MCF 10A (cell line): ENCODE results near the gene GBGT1. TPM values are rescaled to one million over a fixed set of nuclear protein-coding genes. Genes with fewer than 3 reads are reported as not detected.

Source experiments
- BruUV-seq: library from RNA; stranded (reverse); fragments of 400-500 nt; replicated peaks from 2 replicates; lab custom pipeline; 2021; lab: Mats Ljungman, UMichigan
- CTCF ChIA-PET: fragments of 300-600 bp; sonication (Branson Sonifier 250); formaldehyde crosslinking; extraction: SDS; loops from one replicate; lab custom pipeline; 2021; ENCODE audit warnings: antibody characterized with exemption, inconsistent platforms; lab: Yijun Ruan, JAX
- POLR2A ChIA-PET: fragments of 300-600, 350-650 bp; sonication (Branson Sonifier 250); formaldehyde crosslinking; extraction: SDS; loops from one replicate; lab custom pipeline; 2020; ENCODE audit warnings: antibody characterized with exemption, inconsistent platforms; lab: Yijun Ruan, JAX
- DNase-seq: peaks from one replicate; pipeline ENCODE4 v3.0.0-alpha.2; 2018; ENCODE audit not compliant: unreplicated experiment
- H3K27ac Mint-ChIP-seq: one replicate; pipeline ENCODE4 v1.8.0; 2022; ENCODE audit warnings: mild to moderate bottlenecking, low read depth, mixed read lengths; ENCODE audit not compliant: unreplicated experiment
- H3K27me3 Mint-ChIP-seq: one replicate; pipeline ENCODE4 v1.8.0; 2022; ENCODE audit warnings: mixed read lengths; ENCODE audit not compliant: insufficient read depth, unreplicated experiment
- H3K36me3 Mint-ChIP-seq: one replicate; pipeline ENCODE4 v1.8.0; 2022; ENCODE audit warnings: mild to moderate bottlenecking, moderate library complexity, mixed read lengths; ENCODE audit not compliant: insufficient read depth, unreplicated experiment
- H3K4me1 Mint-ChIP-seq: one replicate; pipeline ENCODE4 v1.8.0; 2022; ENCODE audit warnings: mixed read lengths; ENCODE audit not compliant: insufficient read depth, unreplicated experiment
- H3K4me3 Mint-ChIP-seq: one replicate; pipeline ENCODE4 v1.8.0; 2022; ENCODE audit warnings: mild to moderate bottlenecking, moderate library complexity, mixed read lengths; ENCODE audit not compliant: unreplicated experiment
- H3K9me3 Mint-ChIP-seq: one replicate; pipeline ENCODE4 v1.8.0; 2022; ENCODE audit warnings: mixed read lengths; ENCODE audit not compliant: unreplicated experiment
- intact Hi-C: fragments of 100-400 bp; cut with micrococcal nuclease; formaldehyde crosslinking; loops from 2 replicates; pipeline ENCODE4 v1.14.1; 2022
- total RNA-seq: library from RNA; stranded (reverse); gene quantifications from 2 replicates; pipeline ENCODE4 v1.2.3, GENCODE V29; 2022
- TF ChIP-seq, protein P1 (sequence below): fragments of 200-600 bp; IDR thresholded peaks from one replicate; pipeline ENCODE4 v1.8.0; 2022; ENCODE audit warnings: antibody characterized with exemption, mild to moderate bottlenecking; ENCODE audit not compliant: unreplicated experiment

The GBGT1 gene
- total RNA-seq, 1 experiment from 2014 or later: not detected

DNA sequence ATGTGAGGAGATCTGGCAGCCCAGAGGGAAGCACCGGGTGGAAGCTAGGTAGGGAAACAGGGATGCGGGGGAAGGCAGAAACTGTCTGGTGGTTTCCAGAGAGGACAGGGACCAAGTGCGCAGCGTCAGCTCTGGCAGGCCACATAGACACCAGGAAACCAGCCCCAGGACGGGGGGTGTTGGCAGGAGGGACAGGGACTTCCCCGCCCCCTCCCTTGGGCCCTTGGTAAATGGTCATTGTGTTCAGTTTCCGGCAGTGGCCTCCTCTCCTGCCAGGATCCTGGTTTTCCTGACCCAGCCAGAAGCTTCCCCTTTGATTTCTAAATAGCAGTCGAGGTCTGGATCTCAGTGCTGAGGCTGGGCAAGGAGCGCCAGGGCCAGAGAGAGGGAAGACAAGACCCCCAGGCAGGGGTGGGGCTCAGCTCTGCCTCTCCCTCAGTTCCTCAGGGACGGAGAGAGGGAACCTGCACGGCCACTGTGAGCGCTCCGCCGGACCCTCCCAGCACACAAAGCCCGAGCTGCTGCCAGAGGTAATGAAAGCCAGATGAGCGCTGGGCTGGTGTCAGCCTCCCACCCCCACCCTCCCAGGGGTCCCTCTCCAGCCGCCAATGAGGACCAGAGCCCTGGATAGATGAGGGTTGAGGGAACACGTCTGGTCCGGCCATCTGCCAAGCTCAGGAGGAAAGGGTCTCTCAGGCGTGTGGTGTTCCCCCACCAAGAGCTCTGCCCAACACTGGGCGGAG lies 44.4 kb downstream of the GBGT1 start:
- BruUV-seq: no TSS peak
- intact Hi-C loops: no loop called here
- no peak overlapping the region for H3K27ac Mint-ChIP-seq
- DNase-seq: no peak
- peak overlapping the region; percentile 66 for H3K4me3 Mint-ChIP-seq
- no peaks in the 10 kb centered on the region for H3K27me3 Mint-ChIP-seq
- H3K9me3 Mint-ChIP-seq: no peaks in the 10 kb centered on the region
- H3K4me1 Mint-ChIP-seq: peaks cover 26% of the 10 kb centered on the region
- CTCF ChIA-PET: interaction anchor here (0.9 to 8.6 kb wide), 4 partner anchors 9 to 26 kb away, joined by 3 to 132 read pairs (median 15); no protein-coding TSS in a partner anchor
- TF ChIP-seq, protein P1, sequence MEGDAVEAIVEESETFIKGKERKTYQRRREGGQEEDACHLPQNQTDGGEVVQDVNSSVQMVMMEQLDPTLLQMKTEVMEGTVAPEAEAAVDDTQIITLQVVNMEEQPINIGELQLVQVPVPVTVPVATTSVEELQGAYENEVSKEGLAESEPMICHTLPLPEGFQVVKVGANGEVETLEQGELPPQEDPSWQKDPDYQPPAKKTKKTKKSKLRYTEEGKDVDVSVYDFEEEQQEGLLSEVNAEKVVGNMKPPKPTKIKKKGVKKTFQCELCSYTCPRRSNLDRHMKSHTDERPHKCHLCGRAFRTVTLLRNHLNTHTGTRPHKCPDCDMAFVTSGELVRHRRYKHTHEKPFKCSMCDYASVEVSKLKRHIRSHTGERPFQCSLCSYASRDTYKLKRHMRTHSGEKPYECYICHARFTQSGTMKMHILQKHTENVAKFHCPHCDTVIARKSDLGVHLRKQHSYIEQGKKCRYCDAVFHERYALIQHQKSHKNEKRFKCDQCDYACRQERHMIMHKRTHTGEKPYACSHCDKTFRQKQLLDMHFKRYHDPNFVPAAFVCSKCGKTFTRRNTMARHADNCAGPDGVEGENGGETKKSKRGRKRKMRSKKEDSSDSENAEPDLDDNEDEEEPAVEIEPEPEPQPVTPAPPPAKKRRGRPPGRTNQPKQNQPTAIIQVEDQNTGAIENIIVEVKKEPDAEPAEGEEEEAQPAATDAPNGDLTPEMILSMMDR: no peak
- H3K36me3 Mint-ChIP-seq: peaks cover 14% of the 10 kb centered on the region
- POLR2A ChIA-PET: interaction anchor here (2.6 to 3.4 kb wide), 2 partner anchors 15 to 29 kb away, joined by 7 to 21 read pairs; no protein-coding TSS in a partner anchor

DNA sequence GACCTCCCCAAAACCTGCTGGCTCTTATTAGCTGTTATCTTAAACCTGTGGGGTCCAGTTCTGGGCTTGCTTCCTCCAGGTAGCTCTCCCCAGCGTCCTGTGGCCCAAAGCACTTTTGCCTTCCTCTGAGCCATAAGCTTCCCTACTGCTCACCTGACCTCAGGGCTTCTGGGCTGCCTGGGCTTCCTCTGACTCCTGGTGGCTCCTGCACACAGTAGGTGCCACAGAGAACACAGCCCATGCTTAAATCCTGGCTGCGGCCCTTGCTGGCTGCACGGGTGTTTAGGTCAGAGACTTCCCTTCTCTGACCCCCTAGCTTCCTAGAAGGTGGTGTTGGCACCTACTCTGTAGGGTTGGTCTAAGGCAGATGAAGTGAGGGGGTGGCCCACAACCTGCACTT lies 45.1 kb downstream of the GBGT1 start:
- peaks cover 14% of the 10 kb centered on the region for H3K36me3 Mint-ChIP-seq
- ChIA-PET CTCF (interaction anchor here (1.6 to 8.6 kb wide), 3 partner anchors 9 to 27 kb away, joined by 6 to 132 read pairs (median 24); no protein-coding TSS in a partner anchor), POLR2A (interaction anchor here (0.8 to 3.4 kb wide), 4 partner anchors 14 to 88 kb away, joined by 3 to 21 read pairs (median 8); partner anchors contain the start of gene GTF3C5)
- no peak for DNase-seq
- intact Hi-C loops: no loop called here
- BruUV-seq: no TSS peak
- no peak overlapping the region for H3K27ac Mint-ChIP-seq
- TF ChIP-seq, protein P1: no peak
- peaks cover 20% of the 10 kb centered on the region for H3K4me1 Mint-ChIP-seq
- H3K9me3 Mint-ChIP-seq: no peaks in the 10 kb centered on the region
- H3K27me3 Mint-ChIP-seq: no peaks in the 10 kb centered on the region
- peak overlapping the region; percentile 66 for H3K4me3 Mint-ChIP-seq

DNA sequence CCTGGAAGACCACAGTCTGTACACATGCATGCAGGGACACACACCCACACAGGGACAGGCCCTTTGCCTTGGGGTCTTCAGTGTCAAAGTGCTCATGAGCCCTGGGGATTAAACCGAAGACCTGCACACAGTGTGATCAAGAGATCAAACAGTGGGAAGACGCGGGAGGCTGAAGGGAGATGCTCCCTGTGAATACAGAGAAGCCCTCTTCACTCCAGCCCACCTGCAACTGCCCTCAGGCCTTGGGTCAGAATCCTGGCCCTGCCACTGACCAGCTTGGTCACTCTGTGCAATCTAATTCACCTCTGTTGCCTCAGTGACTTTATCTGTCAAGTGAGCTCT lies 45.6 kb downstream of the GBGT1 start:
- Mint-ChIP-seq H3K27me3 (no peaks in the 10 kb centered on the region), H3K4me3 (no peak overlapping the region), H3K9me3 (no peaks in the 10 kb centered on the region), H3K4me1 (peaks cover 20% of the 10 kb centered on the region), H3K27ac (no peak overlapping the region), H3K36me3 (peaks cover 14% of the 10 kb centered on the region)
- TF ChIP-seq, protein P1: no peak
- no peak for DNase-seq
- BruUV-seq: TSS peak; percentile 16
- POLR2A ChIA-PET: interaction anchor here (0.8 to 3.4 kb wide), 5 partner anchors 13 to 87 kb away, joined by 3 to 21 read pairs (median 7); partner anchors contain the start of gene GTF3C5
- CTCF ChIA-PET: interaction anchor here (1.6 to 8.6 kb wide), 3 partner anchors 8 to 28 kb away, joined by 6 to 132 read pairs (median 24); no protein-coding TSS in a partner anchor
- intact Hi-C loops: no loop called here
